Neural crest cell (in vitro differentiated cells): ENCODE results near the gene ATG2A. TPM values are rescaled to one million over a fixed set of nuclear protein-coding genes. Genes with fewer than 3 reads are reported as not detected.

Experiments used
- DNase-seq: peaks from one replicate; pipeline ENCODE4 v3.0.0; 2021; ENCODE audit warnings: low read depth, mixed read lengths, low spot score
- H3K27ac Mint-ChIP-seq: one replicate; pipeline ENCODE4 v1.8.0; 2021; ENCODE audit warnings: mild to moderate bottlenecking, mixed read lengths; ENCODE audit not compliant: unreplicated experiment
- H3K27me3 Mint-ChIP-seq: 2 replicates; pipeline ENCODE4 v1.8.0; 2021; ENCODE audit warnings: low read depth, mild to moderate bottlenecking, mixed read lengths
- H3K36me3 Mint-ChIP-seq: 2 replicates; pipeline ENCODE4 v1.8.0; 2021; ENCODE audit warnings: low read depth, mild to moderate bottlenecking, mixed read lengths
- H3K4me1 Mint-ChIP-seq: 2 replicates; pipeline ENCODE4 v1.8.0; 2021; ENCODE audit warnings: mixed read lengths
- H3K4me3 Mint-ChIP-seq: one replicate; pipeline ENCODE4 v1.8.0; 2021; ENCODE audit warnings: mild to moderate bottlenecking, mixed read lengths
- H3K9me3 Mint-ChIP-seq: 2 replicates; pipeline ENCODE4 v1.8.0; 2021; ENCODE audit warnings: mixed read lengths
- CTCF ChIP-seq: fragments of 200-600 bp; sonication (generic); conservative IDR thresholded peaks from 2 replicates; pipeline ENCODE4 v1.5.0; 2021; ENCODE audit warnings: antibody characterized with exemption, mild to moderate bottlenecking
- total RNA-seq: library from RNA; stranded (reverse); gene quantifications from 2 replicates; pipeline ENCODE4 v1.2.1, GENCODE V29; 2021

Gene ATG2A
- total RNA-seq, 1 donor from 2014 or later: 24.8 TPM

GRCh38 chr11:64861227-64861975, 55.6 kb downstream of the ATG2A start:
- Mint-ChIP-seq H3K4me1 (peaks cover 41% of the 10 kb centered on the region), H3K4me3 (no peak overlapping the region), H3K27ac (no peak overlapping the region), H3K36me3 (peaks cover 3% of the 10 kb centered on the region), H3K9me3 (no peaks in the 10 kb centered on the region), H3K27me3 (no peaks in the 10 kb centered on the region)
- no peak for TF ChIP-seq CTCF
- DNase-seq: no peak

- TF ChIP-seq CTCF: no peak
- peaks cover 5% of the 10 kb centered on the region for H3K36me3 Mint-ChIP-seq
- peaks cover 32% of the 10 kb centered on the region for H3K4me1 Mint-ChIP-seq
- no peak overlapping the region for H3K4me3 Mint-ChIP-seq
- no peak for DNase-seq
- H3K27me3 Mint-ChIP-seq: no peaks in the 10 kb centered on the region
- H3K9me3 Mint-ChIP-seq: no peaks in the 10 kb centered on the region
- H3K27ac Mint-ChIP-seq: no peak overlapping the region
These were observed 57.2 kb downstream of the ATG2A start for GRCh38 chr11:64859542-64860414.

GRCh38 chr11:64858467-64859263, 58.3 kb downstream of the ATG2A start:
- Mint-ChIP-seq H3K4me3 (no peak overlapping the region), H3K4me1 (peaks cover 21% of the 10 kb centered on the region), H3K36me3 (peaks cover 5% of the 10 kb centered on the region), H3K9me3 (no peaks in the 10 kb centered on the region), H3K27ac (no peak overlapping the region), H3K27me3 (no peaks in the 10 kb centered on the region)
- TF ChIP-seq CTCF: no peak
- DNase-seq: no peak

GRCh38 chr11:64857485-64857884, 59.5 kb downstream of the ATG2A start:
- H3K4me3 Mint-ChIP-seq: no peak overlapping the region
- no peaks in the 10 kb centered on the region for H3K9me3 Mint-ChIP-seq
- TF ChIP-seq CTCF: no peak
- no peaks in the 10 kb centered on the region for H3K27me3 Mint-ChIP-seq
- peaks cover 5% of the 10 kb centered on the region for H3K36me3 Mint-ChIP-seq
- no peak overlapping the region for H3K27ac Mint-ChIP-seq
- peaks cover 9% of the 10 kb centered on the region for H3K4me1 Mint-ChIP-seq
- no peak for DNase-seq
